Stimulated activated CD4-positive, alpha-beta T cell treated with anti-CD3 and anti-CD28 coated beads, Interleukin-1b, Interleukin-23, amount 100 ng/mL, for 24 hours (primary cell): ENCODE data around the gene DBNDD2.

Source experiments
- DNase-seq, 4 experiments: peaks; one replicate each; pipeline ENCODE4 v3.0.0-alpha.2; 2020; ENCODE audit warnings: low read depth in 4 of 4, low spot score in 1 of 4

Gene DBNDD2

GRCh38 chr20:45415822-45416637 lies 7.9 kb downstream of the DBNDD2 start, which contains the start of gene PIGT:
PIGT (plus strand) TSS chr20:45416141; CDS start chr20:45416157, 16 bp downstream.
- peak; percentile 63 to 81 (median 74) for DNase-seq

GRCh38 chr20:45416917-45417316 lies 8.8 kb downstream of the DBNDD2 start:
- DNase-seq = no peak

GRCh38 chr20:45419188-45420091 lies 11.4 kb downstream of the DBNDD2 start:
- no peak for DNase-seq

- DNase-seq = no peak
Observed at GRCh38 chr20:45420125-45420524, 12.0 kb downstream of the DBNDD2 start.

DNA sequence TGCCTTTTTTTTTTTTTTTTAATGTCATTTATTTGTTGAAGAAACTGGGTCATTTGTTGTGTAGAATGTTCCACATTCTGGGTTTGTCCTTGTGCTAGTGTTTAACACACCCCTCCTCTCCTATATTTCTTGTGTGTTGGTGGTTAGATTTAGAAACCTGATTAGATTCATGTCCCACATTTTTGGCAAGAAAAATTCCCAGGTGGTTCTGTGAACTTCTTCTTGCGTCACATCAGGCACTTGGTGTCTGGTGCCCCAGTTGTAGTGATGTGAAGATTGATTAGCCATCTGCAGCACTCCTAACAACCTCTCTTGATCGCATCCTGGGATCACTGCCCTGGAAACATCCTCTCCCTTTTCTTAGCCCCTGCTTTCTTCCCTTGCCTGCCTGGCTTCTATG lies 15.6 kb downstream of the DBNDD2 start:
- DNase-seq = no peak

DNA sequence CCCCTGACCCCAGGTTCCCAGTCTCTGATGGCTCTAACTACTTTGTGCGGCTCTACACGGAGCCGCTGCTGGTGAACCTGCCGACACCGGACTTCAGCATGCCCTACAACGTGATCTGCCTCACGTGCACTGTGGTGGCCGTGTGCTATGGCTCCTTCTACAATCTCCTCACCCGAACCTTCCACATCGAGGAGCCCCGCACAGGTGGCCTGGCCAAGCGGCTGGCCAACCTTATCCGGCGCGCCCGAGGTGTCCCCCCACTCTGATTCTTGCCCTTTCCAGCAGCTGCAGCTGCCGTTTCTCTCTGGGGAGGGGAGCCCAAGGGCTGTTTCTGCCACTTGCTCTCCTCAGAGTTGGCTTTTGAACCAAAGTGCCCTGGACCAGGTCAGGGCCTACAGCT lies 17.5 kb downstream of the DBNDD2 start:
- no peak for DNase-seq

GRCh38 chr20:45426320-45427016 lies 18.4 kb downstream of the DBNDD2 start:
- DNase-seq = no peak

DNA sequence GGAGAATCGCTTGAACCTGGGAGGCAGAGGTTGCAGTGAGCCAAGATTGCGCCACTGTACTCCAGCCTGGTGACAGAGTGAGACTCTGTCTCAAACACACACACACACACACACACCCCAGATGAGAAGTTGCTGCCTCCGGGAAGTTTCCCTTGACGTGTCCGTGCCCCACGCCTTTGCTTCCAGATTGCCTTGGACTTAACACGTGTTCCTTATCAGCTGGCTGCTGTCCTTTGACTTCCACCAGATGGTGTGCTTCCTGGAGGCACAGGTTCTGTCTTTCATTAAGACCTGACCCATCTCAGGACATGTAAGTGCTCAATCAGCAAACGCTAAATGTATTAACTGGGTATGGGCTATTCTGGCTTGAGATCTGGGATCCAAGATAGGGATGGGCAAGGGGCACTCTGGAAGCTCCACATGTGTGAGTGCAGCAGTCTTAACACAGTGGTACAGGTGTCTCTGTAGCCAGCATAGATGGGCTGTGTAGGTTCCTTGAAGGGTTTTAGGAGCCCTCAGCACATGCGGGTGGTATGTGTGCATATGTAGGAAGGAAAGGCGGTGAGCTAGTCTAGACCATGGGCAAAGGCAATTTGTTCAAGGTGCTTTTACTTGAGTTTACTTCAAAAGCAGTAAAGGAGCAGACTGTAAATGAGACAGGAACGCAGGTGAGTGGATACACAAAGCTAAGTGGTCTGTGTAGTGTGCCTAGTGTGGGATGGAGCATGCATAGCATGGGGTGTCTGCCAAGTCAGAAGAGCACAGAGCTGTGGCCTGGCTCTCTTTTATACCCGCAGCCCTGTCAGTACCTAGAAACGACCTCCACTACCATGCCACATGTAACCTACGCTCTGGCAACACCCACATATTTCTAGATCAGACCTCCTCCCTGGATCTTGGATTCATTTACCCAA lies 19.4 kb downstream of the DBNDD2 start:
- DNase-seq = no peak

- no peak for DNase-seq
Observed at GRCh38 chr20:45429618-45430017, 21.5 kb downstream of the DBNDD2 start.

GRCh38 chr20:45432294-45432693 lies 24.2 kb downstream of the DBNDD2 start:
- no peak for DNase-seq

DNA sequence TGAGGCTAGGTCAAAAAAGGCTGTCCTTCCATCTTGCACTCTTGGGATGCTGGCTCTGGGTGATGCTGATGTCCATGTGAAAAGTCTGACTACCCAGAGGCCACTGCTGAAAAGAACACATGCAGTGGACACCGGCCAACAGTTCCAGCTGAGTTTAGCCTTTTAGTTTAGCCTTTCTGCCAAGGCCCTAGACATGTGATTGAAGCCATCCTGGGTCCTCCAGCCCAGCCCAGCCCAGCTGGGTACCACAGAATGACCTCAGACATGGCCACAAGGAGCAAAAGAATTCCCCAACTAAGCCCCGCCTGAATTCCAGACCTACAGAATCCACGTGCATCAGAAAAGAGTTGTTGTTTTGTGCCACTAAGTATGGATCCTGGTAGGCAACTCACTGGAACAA lies 25.2 kb downstream of the DBNDD2 start:
- DNase-seq = no peak

GRCh38 chr20:45433976-45434375 lies 25.9 kb downstream of the DBNDD2 start:
- no peak for DNase-seq

GRCh38 chr20:45436732-45437485 lies 28.8 kb downstream of the DBNDD2 start:
- DNase-seq = peak; percentile 64 to 80 (median 74)

DNA sequence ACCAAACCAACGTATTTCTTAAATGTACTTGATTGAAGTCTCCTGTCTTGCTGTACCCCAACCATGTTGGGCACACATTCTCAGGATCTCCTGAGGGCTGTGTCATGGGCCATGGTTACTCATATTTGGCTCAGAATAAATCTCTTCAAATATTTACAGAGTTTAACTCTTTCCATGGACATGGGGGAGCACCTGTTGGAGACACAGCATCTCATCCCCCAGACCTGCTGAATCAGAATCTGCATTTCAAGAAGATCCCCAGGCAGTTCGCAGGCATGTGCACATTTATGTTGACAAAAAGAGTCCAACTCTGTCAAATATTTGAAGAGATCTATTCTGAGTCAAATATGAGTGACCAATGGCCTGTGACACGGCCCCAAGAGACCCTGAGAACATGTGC lies 32.3 kb downstream of the DBNDD2 start:
- no peak for DNase-seq

DNA sequence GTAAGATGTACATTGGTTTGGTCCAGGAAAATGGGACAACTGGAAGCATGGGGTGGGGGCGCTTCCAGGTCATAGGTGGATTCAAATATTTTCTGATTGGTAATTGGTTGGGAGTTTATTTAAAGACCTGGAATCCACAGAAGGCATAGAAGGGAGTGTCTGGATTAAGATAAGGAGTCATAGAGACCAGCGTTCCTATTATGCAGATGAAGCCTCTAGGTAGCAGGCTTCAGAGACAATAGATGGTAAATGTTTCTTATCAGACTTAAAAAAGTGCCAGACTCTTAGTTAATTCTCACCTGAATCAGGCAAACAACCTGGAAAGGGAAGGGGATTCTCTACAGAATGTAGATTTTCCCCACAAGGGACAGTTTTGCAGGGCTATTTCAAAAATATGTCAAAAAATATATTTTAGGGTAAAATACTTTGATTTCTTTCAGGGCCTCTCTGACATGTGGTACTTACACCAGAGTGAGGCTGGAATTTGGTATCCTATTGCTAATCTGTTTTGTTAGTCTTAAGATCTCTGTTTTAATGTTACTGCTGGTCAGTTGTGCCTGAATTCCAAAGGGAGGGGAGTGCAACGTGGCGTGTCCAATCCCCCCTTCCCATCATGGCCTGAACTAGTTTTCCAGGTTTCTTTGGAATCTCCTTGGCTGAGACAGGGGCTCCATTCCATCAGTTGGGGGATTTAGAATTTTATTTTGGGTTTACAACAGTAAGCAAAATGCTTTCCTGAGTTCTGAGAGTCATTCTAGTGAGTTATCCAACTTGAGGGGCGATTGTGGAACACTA lies 33.0 kb downstream of the DBNDD2 start:
- no peak for DNase-seq

DNA sequence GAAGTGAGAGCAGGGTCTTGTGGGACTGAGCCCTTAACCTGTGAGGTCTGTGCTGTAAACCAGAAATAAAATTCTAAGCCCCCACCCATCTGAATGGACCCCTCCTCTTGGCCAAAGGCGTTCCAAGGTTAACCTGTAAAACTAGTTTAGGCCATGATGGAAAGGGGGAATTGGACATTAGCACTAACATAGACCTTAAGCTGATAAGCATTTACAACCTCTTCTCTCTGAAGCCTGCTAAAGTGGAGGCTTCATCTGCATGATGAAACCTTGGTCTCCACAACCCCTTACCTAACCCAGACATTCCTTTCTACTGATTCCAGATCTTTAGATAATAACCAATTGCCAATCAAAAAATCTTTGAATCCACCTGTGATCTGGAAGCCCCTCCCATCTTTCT lies 33.7 kb downstream of the DBNDD2 start:
- no peak for DNase-seq

DNA sequence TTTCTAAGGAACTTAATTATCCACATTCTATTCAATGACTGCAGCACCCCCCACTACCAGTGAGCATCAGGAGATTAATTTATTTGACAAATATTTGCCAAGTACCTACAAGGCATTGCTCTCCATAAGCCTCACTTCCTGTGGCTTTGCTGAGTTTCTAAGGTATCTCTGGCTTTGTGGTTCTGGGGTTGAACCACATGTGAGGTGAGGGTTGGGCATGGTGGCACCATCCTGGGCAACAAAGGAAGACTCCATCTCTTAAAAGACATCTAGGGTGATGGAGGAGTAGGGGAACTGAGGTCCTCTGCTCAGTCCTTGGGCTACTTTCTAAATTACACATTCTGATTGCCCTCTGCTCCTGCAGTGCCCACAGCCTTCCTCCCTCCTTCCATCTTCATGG lies 36.0 kb downstream of the DBNDD2 start:
- DNase-seq = no peak

- no peak for DNase-seq
Observed at GRCh38 chr20:45445805-45446562, 37.9 kb downstream of the DBNDD2 start.
